HCT116 (cell line): ENCODE results near the gene TBC1D8. TPM values are rescaled to one million over a fixed set of nuclear protein-coding genes. Genes with fewer than 3 reads are reported as not detected.

Experiments used
- ATAC-seq: fragments of 200-7000 bp; cut with Tn5 transposase; 2 replicates; pipeline ENCODE4 v1.9.1; 2020; ENCODE audit warnings: mild to moderate bottlenecking, moderate library complexity
- BruUV-seq: library from RNA; stranded (reverse); fragments of 400-500 nt; replicated peaks from 2 replicates; lab custom pipeline; 2021; lab: Mats Ljungman, UMichigan
- CTCF ChIA-PET: fragments of 300-600 bp; sonication (Branson Sonifier 250); formaldehyde crosslinking; loops from one replicate; lab custom pipeline; 2021; ENCODE audit warnings: antibody characterized with exemption; lab: Charles Lee
- POLR2A ChIA-PET: fragments of 300-600, 350-600 bp; sonication (Branson Sonifier 250); formaldehyde crosslinking; loops from one replicate; lab custom pipeline; 2021; ENCODE audit warnings: antibody characterized with exemption; lab: Charles Lee
- RAD21 ChIA-PET, 2 experiments: fragments of 300-600 bp; sonication (Branson Sonifier 250); formaldehyde crosslinking; loops; one replicate each; lab custom pipeline; 2023; ENCODE audit warnings: low total read pairs in 2 of 2; ENCODE audit not compliant: uncharacterized antibody in 2 of 2, unreplicated experiment in 2 of 2, low non-redundant PET in 1 of 2; lab: Charles Lee
- DNase-seq: peaks from one replicate; pipeline ENCODE4 v3.0.0-alpha.2; 2010; ENCODE audit warnings: low read depth, low spot score
- H2AFZ ChIP-seq: fragments of 200-600 bp; shearing (Covaris generic), sonication (generic); 2 replicates; pipeline ENCODE4 v1.6.1; 2017; ENCODE audit warnings: low read depth, mixed run types, mixed read lengths, antibody characterized with exemption, low read length; ENCODE audit not compliant: poor library complexity, severe bottlenecking
- H3K27ac ChIP-seq: 2 replicates; pipeline ENCODE4 v1.5.1; 2012; ENCODE audit warnings: low read depth, low read length
- H3K27me3 ChIP-seq: fragments of 200-600 bp; sonication (generic); 2 replicates; pipeline ENCODE4 v1.6.1; 2016; ENCODE audit warnings: mixed run types, low read length, mixed read lengths; ENCODE audit not compliant: insufficient read depth
- H3K36me3 ChIP-seq, 2 experiments: fragments of 200-500 bp in 1 of 2; fragments of 200-600 bp in 1 of 2; sonication (Bioruptor generic) in 1 of 2; sonication (generic) in 1 of 2; 2 replicates each; pipeline versions ENCODE4 v1.5.1 to v1.6.1; 2014 to 2016; ENCODE audit warnings: low read length in 2 of 2, inconsistent platforms in 1 of 2, mixed read lengths in 1 of 2, mixed run types in 1 of 2; ENCODE audit not compliant: insufficient read depth in 2 of 2, control insufficient read depth in 1 of 2
- H3K4me1 ChIP-seq, 2 experiments: fragments of 200-600 bp in 1 of 2; sonication (generic) in 1 of 2; 2 replicates each; pipeline versions ENCODE4 v1.5.1 to v1.6.1; 2012 to 2017; ENCODE audit warnings: low read length in 2 of 2, inconsistent platforms in 1 of 2, mild to moderate bottlenecking in 1 of 2, mixed read lengths in 1 of 2, mixed run types in 1 of 2, moderate library complexity in 1 of 2; ENCODE audit not compliant: insufficient read depth in 2 of 2, control insufficient read depth in 1 of 2
- H3K4me2 ChIP-seq: fragments of 200-600 bp; sonication (generic); 2 replicates; pipeline ENCODE4 v1.6.1; 2017; ENCODE audit warnings: mixed run types, low read length, mixed read lengths
- H3K4me3 ChIP-seq, 2 experiments: fragments of 200-600 bp in 1 of 2; sonication (generic) in 1 of 2; replicated peaks in 1 of 2; 2 replicates each; pipeline ENCODE4 v1.5.1; 2011 to 2016; ENCODE audit warnings: low read length in 2 of 2, control low read depth in 1 of 2, low read depth in 1 of 2, mild to moderate bottlenecking in 1 of 2, mixed read lengths in 1 of 2, mixed run types in 1 of 2
- H3K79me2 ChIP-seq: fragments of 200-600 bp; sonication (generic); 2 replicates; pipeline ENCODE4 v1.6.1; 2017; ENCODE audit warnings: mild to moderate bottlenecking, mixed run types, low read length, moderate library complexity, mixed read lengths; ENCODE audit not compliant: insufficient read depth
- H3K9ac ChIP-seq: fragments of 200-600 bp; sonication (generic); 2 replicates; pipeline ENCODE4 v1.6.1; 2016; ENCODE audit warnings: low read length, mixed read lengths
- H3K9me2 ChIP-seq: fragments of 200-600 bp; sonication (generic), shearing (Covaris generic); 2 replicates; pipeline ENCODE4 v1.6.1; 2017; ENCODE audit warnings: mixed run types, mild to moderate bottlenecking, moderate library complexity; ENCODE audit not compliant: insufficient read depth
- H3K9me3 ChIP-seq, 2 experiments: fragments of 200-500 bp in 1 of 2; fragments of 200-600 bp in 1 of 2; sonication (Bioruptor generic) in 1 of 2; sonication (generic) in 1 of 2; 2 replicates each; pipeline ENCODE4 v1.6.1; 2014 to 2017; ENCODE audit warnings: low read length in 2 of 2, mixed read lengths in 2 of 2, inconsistent platforms in 1 of 2, low read depth in 1 of 2, mild to moderate bottlenecking in 1 of 2, mixed run types in 1 of 2, moderate library complexity in 1 of 2; ENCODE audit not compliant: control insufficient read depth in 1 of 2, insufficient read depth in 1 of 2
- H4K20me1 ChIP-seq: fragments of 200-600 bp; sonication (generic), shearing (Covaris generic); 2 replicates; pipeline ENCODE4 v1.6.1; 2017; ENCODE audit warnings: mixed run types, mild to moderate bottlenecking, moderate library complexity; ENCODE audit not compliant: insufficient read depth
- JUND ChIP-seq: IDR thresholded peaks from 2 replicates; pipeline ENCODE4 v1.6.1; 2012
- REST ChIP-seq: IDR thresholded peaks from 2 replicates; pipeline ENCODE4 v1.6.1; 2012; ENCODE audit warnings: low read depth
- ZNF274 ChIP-seq: fragments of 200-500 bp; sonication (Bioruptor generic); IDR thresholded peaks from 2 replicates; pipeline ENCODE4 v1.6.1; 2014; ENCODE audit warnings: mild to moderate bottlenecking, low read depth, low read length, inconsistent platforms
- intact Hi-C: fragments of 100-400 bp; cut with micrococcal nuclease; formaldehyde crosslinking; loops from 2 replicates; pipeline ENCODE4 v1.10.0; 2022
- total RNA-seq: library from RNA; stranded (reverse); gene quantifications from one replicate; pipeline ENCODE4 v1.2.1, GENCODE V29; 2021; ENCODE audit not compliant: unreplicated experiment

Gene TBC1D8
- total RNA-seq, 1 experiment from 2014 or later = 44.0 TPM

- TF ChIP-seq REST = no peak
Measured at GRCh38 chr2:101142163-101142562, 9.0 kb downstream of the TBC1D8 start (continued).

- no peak for ATAC-seq
- BruUV-seq = no TSS peak
- TF ChIP-seq ZNF274 (no peak), JUND (no peak)
- TF ChIP-seq, all 23 proteins: peak for 0
- no peak overlapping the region for H2AFZ ChIP-seq
- H4K20me1 ChIP-seq = peaks cover 3% of the 10 kb centered on the region; the same call in 1 of the 2 replicates
- no peaks in the 10 kb centered on the region for H3K9me3 ChIP-seq
- no peak overlapping the region for H3K4me3 ChIP-seq
- ChIA-PET CTCF (no interaction called here), POLR2A (interaction anchor here (0.7 kb wide), 1 partner anchor 16 kb away, joined by 3 read pairs; no protein-coding TSS in a partner anchor), RAD21 (no interaction called here)
- H3K79me2 ChIP-seq = peaks cover 94% of the 10 kb centered on the region
- no peaks in the 10 kb centered on the region for H3K27me3 ChIP-seq
- no peak overlapping the region for H3K27ac ChIP-seq
- no peaks in the 10 kb centered on the region for H3K9me2 ChIP-seq
- intact Hi-C loops = no loop called here
- H3K4me2 ChIP-seq = no peak overlapping the region
- peaks cover 20 to 26% of the 10 kb centered on the region in 2 experiments for H3K4me1 ChIP-seq
- no peak overlapping the region for H3K9ac ChIP-seq
- peaks cover 0 to 4% of the 10 kb centered on the region in 2 experiments; a peak in 1 of 4 replicates for H3K36me3 ChIP-seq
- DNase-seq = no peak
Measured at GRCh38 chr2:101140978-101141655, 10.1 kb downstream of the TBC1D8 start.
